Measurements from ENCODE around the gene TBC1D22A. TPM values are rescaled to one million over a fixed set of nuclear protein-coding genes. Genes with fewer than 3 reads are reported as not detected.
A peak's percentile ranks its signal among the peaks of the same experiment; 100 is the strongest.

Gene TBC1D22A
- total RNA-seq, 1 donor: 17.7 TPM

DNA sequence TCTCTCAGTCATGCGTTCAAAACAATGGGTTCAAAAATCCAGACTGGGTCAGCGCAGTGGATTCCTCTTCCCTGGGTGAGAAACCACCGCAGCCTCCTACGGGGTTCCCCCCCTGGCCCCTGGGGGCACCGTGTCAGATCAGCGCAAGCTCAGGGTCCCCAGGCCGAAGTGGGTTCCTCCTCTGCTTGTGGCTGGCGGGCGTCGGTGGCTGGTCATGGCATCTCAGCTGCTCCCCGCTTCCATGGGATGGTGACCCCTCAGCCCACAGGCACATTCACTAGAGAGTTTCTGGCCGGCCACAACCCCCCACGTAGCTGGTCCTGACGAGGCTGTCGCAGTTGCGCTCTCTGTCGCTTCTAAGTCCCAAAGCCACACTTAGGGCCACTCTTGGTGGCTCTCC lies 389.8 kb downstream of the TBC1D22A start:
- Histone ChIP-seq H3K4me1 (ENCODE audit: insufficient read depth, low read length) (peaks cover 15% of the 10 kb centered on the region), H4K20me1 (ENCODE audit: insufficient read depth, low read length) (peaks cover 15% of the 10 kb centered on the region), H3K9me3 (ENCODE audit: low read depth, low read length) (no peaks in the 10 kb centered on the region), H3K27me3 (ENCODE audit: insufficient read depth, low read length) (no peaks in the 10 kb centered on the region), H2AFZ (ENCODE audit: low read length) (no peak overlapping the region), H3K36me3 (ENCODE audit: insufficient read depth, low read length) (no peaks in the 10 kb centered on the region), H3K79me2 (ENCODE audit: insufficient read depth, low read length) (no peaks in the 10 kb centered on the region), H3K4me2 (ENCODE audit: insufficient read depth, low read length) (no peak overlapping the region), H3K27ac (ENCODE audit: low read depth, low read length) (no peak overlapping the region), H3K4me3 (ENCODE audit: insufficient read depth, low read length) (no peak overlapping the region)
- TF ChIP-seq, protein P1, sequence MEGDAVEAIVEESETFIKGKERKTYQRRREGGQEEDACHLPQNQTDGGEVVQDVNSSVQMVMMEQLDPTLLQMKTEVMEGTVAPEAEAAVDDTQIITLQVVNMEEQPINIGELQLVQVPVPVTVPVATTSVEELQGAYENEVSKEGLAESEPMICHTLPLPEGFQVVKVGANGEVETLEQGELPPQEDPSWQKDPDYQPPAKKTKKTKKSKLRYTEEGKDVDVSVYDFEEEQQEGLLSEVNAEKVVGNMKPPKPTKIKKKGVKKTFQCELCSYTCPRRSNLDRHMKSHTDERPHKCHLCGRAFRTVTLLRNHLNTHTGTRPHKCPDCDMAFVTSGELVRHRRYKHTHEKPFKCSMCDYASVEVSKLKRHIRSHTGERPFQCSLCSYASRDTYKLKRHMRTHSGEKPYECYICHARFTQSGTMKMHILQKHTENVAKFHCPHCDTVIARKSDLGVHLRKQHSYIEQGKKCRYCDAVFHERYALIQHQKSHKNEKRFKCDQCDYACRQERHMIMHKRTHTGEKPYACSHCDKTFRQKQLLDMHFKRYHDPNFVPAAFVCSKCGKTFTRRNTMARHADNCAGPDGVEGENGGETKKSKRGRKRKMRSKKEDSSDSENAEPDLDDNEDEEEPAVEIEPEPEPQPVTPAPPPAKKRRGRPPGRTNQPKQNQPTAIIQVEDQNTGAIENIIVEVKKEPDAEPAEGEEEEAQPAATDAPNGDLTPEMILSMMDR (IDR thresholded peaks at IDR 0.05; ENCODE audit: extremely low read depth, low read depth, low read length): no peak
- DNase-seq (ENCODE audit: insufficient read length, low spot score, missing footprints): no peak

DNA sequence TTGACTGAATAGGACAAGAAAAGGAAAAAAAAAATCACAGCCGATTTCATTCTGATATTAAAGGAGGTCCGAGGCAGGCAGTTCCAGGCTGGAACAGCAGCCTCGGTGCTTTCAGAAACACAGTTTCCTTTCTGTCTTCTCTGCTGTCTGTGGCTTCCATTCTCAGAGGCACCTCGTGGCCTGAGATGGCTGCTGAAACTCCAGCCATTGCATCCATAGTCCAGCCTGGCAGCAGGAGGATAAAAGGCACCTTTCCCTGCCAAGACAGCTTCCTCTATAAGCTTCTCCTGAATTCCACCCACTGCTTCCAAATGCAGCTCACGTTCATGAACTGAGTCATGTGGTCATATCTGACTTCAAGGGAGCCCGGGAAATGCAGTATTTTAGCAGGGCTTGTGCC lies 390.5 kb downstream of the TBC1D22A start:
- no peak overlapping the region for H3K4me3 ChIP-seq (ENCODE audit: insufficient read depth, low read length)
- no peak overlapping the region for H3K27ac ChIP-seq (ENCODE audit: low read depth, low read length)
- H3K4me2 ChIP-seq (ENCODE audit: insufficient read depth, low read length): no peak overlapping the region
- no peaks in the 10 kb centered on the region for H3K36me3 ChIP-seq (ENCODE audit: insufficient read depth, low read length)
- no peaks in the 10 kb centered on the region for H3K27me3 ChIP-seq (ENCODE audit: insufficient read depth, low read length)
- no peaks in the 10 kb centered on the region for H3K9me3 ChIP-seq (ENCODE audit: low read depth, low read length)
- no peaks in the 10 kb centered on the region for H3K79me2 ChIP-seq (ENCODE audit: insufficient read depth, low read length)
- H4K20me1 ChIP-seq (ENCODE audit: insufficient read depth, low read length): peaks cover 15% of the 10 kb centered on the region
- H3K4me1 ChIP-seq (ENCODE audit: insufficient read depth, low read length): peaks cover 15% of the 10 kb centered on the region
- no peak for DNase-seq (ENCODE audit: insufficient read length, low spot score, missing footprints)
- TF ChIP-seq, protein P1 (IDR thresholded peaks at IDR 0.05; ENCODE audit: extremely low read depth, low read depth, low read length): no peak
- no peak overlapping the region for H2AFZ ChIP-seq (ENCODE audit: low read length)

GRCh38 chr22:47153854-47154525 lies 391.5 kb downstream of the TBC1D22A start:
- H4K20me1 ChIP-seq (ENCODE audit: insufficient read depth, low read length): peaks cover 15% of the 10 kb centered on the region
- no peak for DNase-seq (ENCODE audit: insufficient read length, low spot score, missing footprints)
- H3K27ac ChIP-seq (ENCODE audit: low read depth, low read length): peak overlapping the region; percentile 60
- H3K79me2 ChIP-seq (ENCODE audit: insufficient read depth, low read length): no peaks in the 10 kb centered on the region
- TF ChIP-seq, protein P1 (IDR thresholded peaks at IDR 0.05; ENCODE audit: extremely low read depth, low read depth, low read length): no peak
- H2AFZ ChIP-seq (ENCODE audit: low read length): peak overlapping the region; percentile 89
- H3K9me3 ChIP-seq (ENCODE audit: low read depth, low read length): no peaks in the 10 kb centered on the region
- peaks cover 15% of the 10 kb centered on the region for H3K4me1 ChIP-seq (ENCODE audit: insufficient read depth, low read length)
- H3K4me2 ChIP-seq (ENCODE audit: insufficient read depth, low read length): peak overlapping the region; percentile 89
- H3K4me3 ChIP-seq (ENCODE audit: insufficient read depth, low read length): peak overlapping the region; percentile 75
- no peaks in the 10 kb centered on the region for H3K27me3 ChIP-seq (ENCODE audit: insufficient read depth, low read length)
- H3K36me3 ChIP-seq (ENCODE audit: insufficient read depth, low read length): no peaks in the 10 kb centered on the region

GRCh38 chr22:47154621-47155081 lies 392.2 kb downstream of the TBC1D22A start:
- TF ChIP-seq, protein P1 (IDR thresholded peaks at IDR 0.05; ENCODE audit: extremely low read depth, low read depth, low read length): no peak
- Histone ChIP-seq H3K36me3 (ENCODE audit: insufficient read depth, low read length) (no peaks in the 10 kb centered on the region), H3K27ac (ENCODE audit: low read depth, low read length) (peak overlapping the region; percentile 60), H3K9me3 (ENCODE audit: low read depth, low read length) (no peaks in the 10 kb centered on the region), H3K79me2 (ENCODE audit: insufficient read depth, low read length) (no peaks in the 10 kb centered on the region), H3K4me2 (ENCODE audit: insufficient read depth, low read length) (peak overlapping the region; percentile 89), H4K20me1 (ENCODE audit: insufficient read depth, low read length) (peaks cover 10% of the 10 kb centered on the region), H2AFZ (ENCODE audit: low read length) (peak overlapping the region; percentile 89), H3K4me3 (ENCODE audit: insufficient read depth, low read length) (peak overlapping the region; percentile 75), H3K27me3 (ENCODE audit: insufficient read depth, low read length) (no peaks in the 10 kb centered on the region), H3K4me1 (ENCODE audit: insufficient read depth, low read length) (peaks cover 15% of the 10 kb centered on the region)
- DNase-seq (ENCODE audit: insufficient read length, low spot score, missing footprints): peak; percentile 95

Measured in osteoblast (primary cell).